GM12872 (cell line): ENCODE results near the gene BHLHA15.

Experiments
- CTCF ChIP-seq: IDR thresholded peaks from 3 replicates; pipeline ENCODE4 v1.5.1; 2011; ENCODE audit warnings: low read depth, mild to moderate bottlenecking, low read length, moderate library complexity; ENCODE audit not compliant: insufficient read depth

Gene BHLHA15

GRCh38 chr7:98231493-98232262 is 20.4 kb downstream of the BHLHA15 start:
- TF ChIP-seq CTCF, result no peak

GRCh38 chr7:98232263-98232585 is 21.0 kb downstream of the BHLHA15 start:
- TF ChIP-seq CTCF, result no peak

GRCh38 chr7:98232799-98233198 is 21.6 kb downstream of the BHLHA15 start:
- no peak for TF ChIP-seq CTCF

GRCh38 chr7:98233219-98234070 is 22.2 kb downstream of the BHLHA15 start:
- TF ChIP-seq CTCF, result no peak

GRCh38 chr7:98234429-98235147 is 23.3 kb downstream of the BHLHA15 start:
- no peak for TF ChIP-seq CTCF

- TF ChIP-seq CTCF, result no peak
These were observed 24.7 kb downstream of the BHLHA15 start for GRCh38 chr7:98235901-98236300.
